Endothelial cell of umbilical vein (primary cell): ENCODE results near the gene SGCE. TPM values are rescaled to one million over a fixed set of nuclear protein-coding genes. Genes with fewer than 3 reads are reported as not detected.

Experiments
- BruUV-seq: library from RNA; stranded (reverse); fragments of 400-500 nt; replicated peaks from 2 replicates; lab custom pipeline; 2021; lab: Mats Ljungman, UMichigan
- CTCF ChIA-PET: fragments of 300-600, 350-600 bp; sonication (Branson Sonifier 250); formaldehyde crosslinking; loops from one replicate; lab custom pipeline; 2021; ENCODE audit warnings: antibody characterized with exemption, inconsistent platforms; lab: Charles Lee
- POLR2A ChIA-PET: fragments of 300-600, 350-600 bp; sonication (Branson Sonifier 250); formaldehyde crosslinking; loops from one replicate; lab custom pipeline; 2021; ENCODE audit warnings: antibody characterized with exemption, inconsistent platforms; lab: Charles Lee
- DNase-seq: peaks from one replicate; pipeline ENCODE4 v3.0.0-alpha.2; 2011; ENCODE audit warnings: low read depth, low spot score
- FAIRE-seq: peaks from 2 replicates; lab custom pipeline; 2011; peaks lifted over from hg19 to GRCh38; lab: Jason Lieb, UNC
- H2AFZ ChIP-seq: 2 replicates; pipeline ENCODE4 v1.6.0; 2012; ENCODE audit warnings: low read depth, low read length, control low read depth, inconsistent platforms
- H3K27ac ChIP-seq: 2 replicates; pipeline ENCODE4 v1.5.1; 2011; ENCODE audit warnings: low read depth, mild to moderate bottlenecking, control low read depth, low read length, moderate library complexity; ENCODE audit not compliant: insufficient read depth
- H3K27me3 ChIP-seq, 2 experiments: 2 replicates each; pipeline versions ENCODE4 v1.6.0 to v1.6.1; 2011; ENCODE audit warnings: low read length in 2 of 2, mixed read lengths in 1 of 2; ENCODE audit not compliant: control insufficient read depth in 2 of 2, insufficient read depth in 2 of 2
- H3K36me3 ChIP-seq, 2 experiments: 2 replicates in 1 of 2; 3 replicates in 1 of 2; pipeline ENCODE4 v1.5.1; 2011; ENCODE audit warnings: low read length in 2 of 2, mild to moderate bottlenecking in 1 of 2, moderate library complexity in 1 of 2; ENCODE audit not compliant: control insufficient read depth in 2 of 2, insufficient read depth in 2 of 2; ENCODE audit errors: extremely low read depth in 1 of 2
- H3K4me1 ChIP-seq: 3 replicates; pipeline ENCODE4 v1.5.1; 2011; ENCODE audit warnings: mild to moderate bottlenecking, low read length; ENCODE audit not compliant: control insufficient read depth, insufficient read depth; ENCODE audit errors: extremely low read depth
- H3K4me2 ChIP-seq: 2 replicates; pipeline ENCODE4 v1.6.1; 2011; ENCODE audit warnings: low read length, control low read depth, mixed read lengths; ENCODE audit not compliant: insufficient read depth
- H3K4me3 ChIP-seq, 3 experiments: fragments of 200-600 bp in 1 of 3; sonication (generic), shearing (Covaris generic) in 1 of 3; replicated peaks in 1 of 3; 2 replicates each; pipeline ENCODE4 v1.5.1; 2011 to 2016; ENCODE audit warnings: control low read depth in 3 of 3, low read length in 3 of 3, mild to moderate bottlenecking in 2 of 3, inconsistent platforms in 1 of 3, low read depth in 1 of 3, moderate library complexity in 1 of 3; ENCODE audit not compliant: insufficient read depth in 1 of 3
- H3K79me2 ChIP-seq: 2 replicates; pipeline ENCODE4 v1.6.0; 2012; ENCODE audit warnings: low read length, inconsistent platforms; ENCODE audit not compliant: control insufficient read depth, insufficient read depth
- H3K9ac ChIP-seq: replicated peaks from 2 replicates; pipeline ENCODE3; 2011; ENCODE audit warnings: low read length, control low read depth; ENCODE audit not compliant: insufficient read depth; ENCODE audit errors: extremely low read depth
- H3K9me1 ChIP-seq: replicated peaks from 3 replicates; pipeline ENCODE4 v1.6.0; 2011; ENCODE audit warnings: mild to moderate bottlenecking, low read length; ENCODE audit not compliant: control insufficient read depth, insufficient read depth; ENCODE audit errors: extremely low read depth
- H3K9me3 ChIP-seq: replicated peaks from 2 replicates; pipeline ENCODE4 v1.5.1; 2012; ENCODE audit warnings: low read length, inconsistent platforms; ENCODE audit not compliant: control insufficient read depth, insufficient read depth
- H4K20me1 ChIP-seq: replicated peaks from 2 replicates; pipeline ENCODE3; 2011; ENCODE audit warnings: mild to moderate bottlenecking, low read length; ENCODE audit not compliant: control insufficient read depth, insufficient read depth; ENCODE audit errors: extremely low read depth
- CTCF ChIP-seq, 2 donors: IDR thresholded peaks; 1 replicate in 1 of 2; 2 replicates in 1 of 2; pipeline ENCODE4 v1.5.1; 2011; ENCODE audit warnings: low read length in 2 of 2, mild to moderate bottlenecking in 2 of 2, moderate library complexity in 2 of 2, control low read depth in 1 of 2, inconsistent platforms in 1 of 2, low read depth in 1 of 2; ENCODE audit not compliant: insufficient read depth in 1 of 2; ENCODE audit errors: extremely low read depth in 1 of 2
- EZH2 ChIP-seq: IDR thresholded peaks from 2 replicates; pipeline ENCODE4 v1.6.1; 2012; ENCODE audit warnings: borderline replicate concordance, low read depth, mild to moderate bottlenecking, moderate library complexity, low read length, inconsistent platforms; ENCODE audit not compliant: severe bottlenecking
- FOS ChIP-seq: IDR thresholded peaks from 2 replicates; pipeline ENCODE4 v1.6.1; 2011; ENCODE audit warnings: mild to moderate bottlenecking, low read length, moderate library complexity, borderline replicate concordance; ENCODE audit not compliant: insufficient read depth
- GATA2 ChIP-seq: IDR thresholded peaks from 2 replicates; pipeline ENCODE4 v1.7.0; 2011; ENCODE audit warnings: low read depth, mild to moderate bottlenecking, moderate library complexity, mixed read lengths, low read length; ENCODE audit not compliant: insufficient read length, insufficient read depth
- JUN ChIP-seq: IDR thresholded peaks from 2 replicates; pipeline ENCODE4 v1.6.1; 2011; ENCODE audit warnings: borderline replicate concordance, low read depth; ENCODE audit not compliant: insufficient read length, insufficient read depth
- MAX ChIP-seq: IDR thresholded peaks from 2 replicates; pipeline ENCODE4 v1.6.1; 2011; ENCODE audit not compliant: insufficient read depth, insufficient read length
- MYC ChIP-seq: IDR thresholded peaks from one replicate; pipeline ENCODE4 v1.6.1; 2011; ENCODE audit warnings: mild to moderate bottlenecking, low read depth, low read length
- POLR2A ChIP-seq: IDR thresholded peaks from 2 replicates; pipeline ENCODE4 v1.6.1; 2012; ENCODE audit warnings: low read depth, mild to moderate bottlenecking, control low read depth, low read length
- POLR2AphosphoS5 ChIP-seq: IDR thresholded peaks from 2 replicates; pipeline ENCODE4 v1.6.1; 2012; ENCODE audit warnings: low read depth, mild to moderate bottlenecking, control low read depth, low read length, moderate library complexity; ENCODE audit not compliant: insufficient read depth
- dilution Hi-C: fragments of 300-500 bp; cut with MboI; formaldehyde crosslinking; loops from one replicate; pipeline ENCODE4 v1.15.0; 2019; ENCODE audit warnings: low sequenced_read_pairs; ENCODE audit not compliant: extremely low pct_ligation_motif_present
- intact Hi-C: fragments of 100-400 bp; cut with micrococcal nuclease; formaldehyde crosslinking; loops from one replicate; pipeline ENCODE4 v1.10.0; 2022
- polyA plus RNA-seq, 4 experiments: library from polyadenylated mRNA; depleted of rRNA in 3 of 4; stranded (reverse) in 3 of 4; unstranded in 1 of 4; fragments of >200 nt; gene quantifications; 2 replicates each; pipeline versions ENCODE4 v1.2.1 to v1.2.3, GENCODE V29; 2011 to 2012; ENCODE audit warnings: missing spikeins in 1 of 4
- total RNA-seq: library from RNA; stranded (reverse); gene quantifications from 2 replicates; pipeline ENCODE4 v1.2.3, GENCODE V29; 2021

The SGCE gene
- total and polyA plus RNA-seq, 2 donors (not counting 3 experiments of a cell fraction or from before 2014, with no cell fraction given): 46.8 to 53.3 TPM

- BruUV-seq: no TSS peak
- H2AFZ ChIP-seq: no peak overlapping the region
- DNase-seq (no peak), FAIRE-seq (no peak)
- H3K36me3 ChIP-seq: no peaks in the 10 kb centered on the region
- H3K4me3 ChIP-seq: no peak overlapping the region
- no peaks in the 10 kb centered on the region for H4K20me1 ChIP-seq
- H3K27ac ChIP-seq: no peak overlapping the region
- no peak for TF ChIP-seq MAX
- no peak for TF ChIP-seq POLR2AphosphoS5
- no peak for TF ChIP-seq JUN
- TF ChIP-seq POLR2A: no peak
- no peak for TF ChIP-seq FOS
- no peak for TF ChIP-seq GATA2
- TF ChIP-seq EZH2: no peak
- no peak for TF ChIP-seq MYC
- TF ChIP-seq CTCF (IDR thresholded peaks at IDR 0.05; ENCODE audit: extremely low read depth in 1 of 2, insufficient read depth in 1 of 2, low read depth in 1 of 2, low read length in 2 of 2): no peak
- H3K9me3 ChIP-seq: no peaks in the 10 kb centered on the region
- no peaks in the 10 kb centered on the region for H3K79me2 ChIP-seq
- POLR2A ChIA-PET: no interaction called here
- no peaks in the 10 kb centered on the region for H3K9me1 ChIP-seq
- CTCF ChIA-PET: no interaction called here
- H3K4me1 ChIP-seq: peaks cover 5% of the 10 kb centered on the region
- no peak overlapping the region for H3K9ac ChIP-seq
- no peaks in the 10 kb centered on the region for H3K27me3 ChIP-seq
- intact Hi-C loops: no loop called here
- dilution Hi-C loops: no loop called here
- H3K4me2 ChIP-seq: no peak overlapping the region
These were observed 32.1 kb downstream of the SGCE start for GRCh38 chr7:94623820-94624219.
